ENCODE measurements around the gene RALB. TPM values are rescaled to one million over a fixed set of nuclear protein-coding genes. Genes with fewer than 3 reads are reported as not detected.

Gene RALB
- total RNA-seq, 2 donors from 2014 or later: 92.6 to 132 TPM

GRCh38 chr2:120204945-120205670 lies 47.5 kb upstream of the RALB start:
- WGBS: 94% methylated on average over 12 of the region's 12 CpGs
- intact Hi-C loops (cut with DNase I): no loop called here
- no peak for TF ChIP-seq POLR2A (IDR thresholded peaks at IDR 0.05)
- no peak for TF ChIP-seq POLR2AphosphoS5 (IDR thresholded peaks at IDR 0.05)
- TF ChIP-seq CTCF (IDR thresholded peaks at IDR 0.05): no peak
- Histone ChIP-seq H3K36me3 (no peaks in the 10 kb centered on the region), H3K9me3 (no peaks in the 10 kb centered on the region), H3K27me3 (replicated peaks; ENCODE audit: insufficient read depth) (no peaks in the 10 kb centered on the region), H3K4me1 (replicated peaks) (no peaks in the 10 kb centered on the region), H3K27ac (no peak overlapping the region), H3K4me3 (no peak overlapping the region)
- DNase-seq (ENCODE audit: low spot score): no peak

DNA sequence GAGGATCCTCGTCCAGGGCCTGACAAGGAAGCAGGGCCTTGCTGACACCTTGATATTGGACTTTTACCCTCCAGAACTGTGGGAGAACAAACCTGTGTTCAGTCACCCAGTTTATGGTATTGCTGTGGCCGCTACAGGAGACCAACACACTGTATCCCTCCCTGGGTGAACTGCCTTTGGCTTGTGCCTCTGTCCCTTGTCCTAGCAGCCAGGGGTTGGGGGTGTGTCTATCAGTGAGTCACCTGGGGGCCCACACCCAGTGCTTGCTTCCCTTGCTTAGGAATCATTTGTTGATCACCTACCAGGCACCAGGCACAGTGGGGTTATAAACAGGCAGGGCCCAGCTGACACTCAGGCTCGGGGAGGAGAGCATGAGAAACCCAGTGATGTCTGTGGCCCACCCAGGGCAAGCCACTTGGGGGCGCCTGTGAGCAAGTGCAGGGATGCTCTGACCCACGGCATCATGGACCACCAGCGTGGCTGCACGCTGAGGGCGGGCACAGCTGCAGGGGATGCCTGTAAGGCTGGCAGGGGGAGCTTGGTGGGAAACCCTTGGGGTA lies 46.5 kb upstream of the RALB start:
- Histone ChIP-seq H3K4me1 (replicated peaks) (no peaks in the 10 kb centered on the region), H3K27ac (no peak overlapping the region), H3K27me3 (replicated peaks; ENCODE audit: insufficient read depth) (no peaks in the 10 kb centered on the region), H3K4me3 (no peak overlapping the region), H3K36me3 (no peaks in the 10 kb centered on the region), H3K9me3 (no peaks in the 10 kb centered on the region)
- WGBS: 72% methylated on average over 8 of the region's 8 CpGs
- intact Hi-C loops (cut with DNase I): no loop called here
- DNase-seq (ENCODE audit: low spot score): no peak
- no peak for TF ChIP-seq POLR2A (IDR thresholded peaks at IDR 0.05)
- TF ChIP-seq POLR2AphosphoS5 (IDR thresholded peaks at IDR 0.05): no peak
- peak in 1 of 4 experiments; percentile 12 for TF ChIP-seq CTCF (IDR thresholded peaks at IDR 0.05)

GRCh38 chr2:120208381-120209353 lies 44.0 kb upstream of the RALB start:
- intact Hi-C loops (cut with DNase I): no loop called here
- H3K4me3 ChIP-seq: no peak overlapping the region
- H3K9me3 ChIP-seq: no peaks in the 10 kb centered on the region
- no peak overlapping the region for H3K27ac ChIP-seq
- H3K27me3 ChIP-seq (replicated peaks; ENCODE audit: insufficient read depth): no peaks in the 10 kb centered on the region
- no peak for DNase-seq (ENCODE audit: low spot score)
- no peaks in the 10 kb centered on the region for H3K36me3 ChIP-seq
- H3K4me1 ChIP-seq (replicated peaks): no peaks in the 10 kb centered on the region
- 93% methylated on average over 10 of the region's 10 CpGs for WGBS
- TF ChIP-seq POLR2A (IDR thresholded peaks at IDR 0.05) (no peak), CTCF (IDR thresholded peaks at IDR 0.05) (no peak), POLR2AphosphoS5 (IDR thresholded peaks at IDR 0.05) (no peak)

- Histone ChIP-seq H3K9me3 (no peaks in the 10 kb centered on the region), H3K27me3 (replicated peaks; ENCODE audit: insufficient read depth) (no peaks in the 10 kb centered on the region), H3K27ac (no peak overlapping the region), H3K4me3 (no peak overlapping the region), H3K36me3 (no peaks in the 10 kb centered on the region), H3K4me1 (replicated peaks) (no peaks in the 10 kb centered on the region)
- no peak for DNase-seq (ENCODE audit: low spot score)
- no peak for TF ChIP-seq POLR2A (IDR thresholded peaks at IDR 0.05)
- TF ChIP-seq POLR2AphosphoS5 (IDR thresholded peaks at IDR 0.05): no peak
- no peak for TF ChIP-seq CTCF (IDR thresholded peaks at IDR 0.05)
- intact Hi-C loops (cut with DNase I): no loop called here
- 69% methylated on average over 12 of the region's 12 CpGs for WGBS
Measured at GRCh38 chr2:120209427-120210269, 43.0 kb upstream of the RALB start.

All from prostate gland (tissue), 2 donors.